ENCODE measurements around the gene MGAT4A.

MGAT4A gene

GRCh38 chr2:98569915-98570314 lies 161.0 kb downstream of the MGAT4A start:
- DNase-seq: no peak

GRCh38 chr2:98569197-98569793 lies 161.6 kb downstream of the MGAT4A start:
- peak; percentile 90 for DNase-seq
